Measurements from ENCODE around the gene C1QTNF5.

Gene C1QTNF5

DNA sequence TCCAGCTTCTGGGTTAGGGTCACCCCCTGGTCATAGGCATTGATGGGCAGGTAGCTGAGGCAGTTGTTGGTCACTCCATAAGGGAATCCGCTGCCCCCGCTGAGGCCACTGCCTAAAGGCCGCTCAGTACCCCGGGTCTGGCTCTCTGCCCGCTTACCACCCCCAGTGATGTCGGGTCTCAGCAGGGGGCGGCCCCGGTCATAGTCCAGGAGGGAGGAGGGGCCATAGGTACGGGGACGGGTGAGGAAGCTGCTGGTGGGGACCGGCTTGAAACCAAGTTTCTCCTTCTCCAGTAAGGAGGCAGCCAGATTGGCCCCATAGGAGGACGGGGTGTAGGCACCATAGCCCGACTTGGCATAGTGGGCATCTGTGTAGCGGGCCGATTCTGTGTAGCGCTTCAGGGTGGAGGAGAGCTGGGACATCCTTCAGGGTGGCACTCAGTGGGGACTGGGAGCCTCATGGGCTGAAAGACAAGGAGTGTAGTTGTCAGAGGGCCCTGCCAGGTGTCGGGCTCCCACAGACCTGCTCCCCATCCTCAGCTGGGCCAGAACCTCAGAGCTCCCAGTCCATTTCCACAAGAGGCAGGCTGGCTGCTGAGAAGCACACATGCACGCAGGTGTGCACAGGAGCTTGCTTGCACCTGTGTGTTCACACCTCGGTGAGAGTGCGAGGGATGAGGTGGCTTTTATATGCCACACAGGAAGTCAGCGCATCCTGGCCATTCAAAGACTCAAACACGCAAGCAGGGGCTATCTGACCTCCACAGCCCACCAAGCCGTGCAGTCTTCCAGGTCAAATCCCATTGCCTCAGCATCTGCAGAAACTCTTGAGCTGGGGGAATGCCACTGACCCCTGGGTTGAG, 32.6 kb upstream of the C1QTNF5 start:
- in situ Hi-C loops (cut with MboI; ENCODE audit: low sequenced_read_pairs): no loop called here

DNA sequence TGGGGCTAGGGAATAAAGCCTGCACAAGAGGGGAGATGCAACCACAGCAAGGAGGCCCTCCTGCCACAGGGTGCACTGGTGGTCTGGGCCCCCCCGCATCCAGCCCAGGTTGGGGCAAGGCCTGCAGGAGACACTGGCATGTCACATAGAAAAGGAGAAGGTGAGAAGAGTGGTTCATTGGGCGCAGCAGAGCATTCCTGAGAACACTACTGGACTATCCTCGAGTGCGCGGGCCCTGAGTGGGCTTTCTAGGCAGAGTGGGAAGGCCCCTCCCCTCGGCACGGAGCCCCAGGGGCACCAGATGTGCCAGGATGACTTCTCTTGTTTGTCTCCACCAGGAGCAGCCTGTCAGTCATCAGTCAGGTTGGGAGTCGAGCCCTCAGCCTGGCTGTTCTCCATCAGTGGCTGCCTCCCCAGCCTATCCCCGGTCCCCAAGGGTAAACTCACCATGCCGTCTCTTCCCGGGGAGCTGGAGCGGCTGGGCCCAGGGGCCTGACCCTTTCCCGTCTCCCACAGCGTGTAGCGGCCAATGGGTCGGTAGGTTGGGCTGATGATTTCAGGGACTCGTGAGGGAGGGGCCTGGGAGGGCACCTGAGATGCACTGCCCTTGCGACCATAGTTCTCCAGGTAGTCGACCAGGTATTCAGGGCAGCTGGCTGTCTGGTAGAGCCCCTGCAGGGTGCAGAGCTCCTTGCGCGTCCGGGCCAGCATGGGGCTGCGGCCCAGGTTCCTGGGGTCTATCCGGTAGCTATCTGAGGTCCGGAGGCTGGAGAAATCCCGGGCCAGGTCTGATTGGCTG, 31.8 kb upstream of the C1QTNF5 start:
- in situ Hi-C loops (cut with MboI; ENCODE audit: low sequenced_read_pairs): no loop called here

DNA sequence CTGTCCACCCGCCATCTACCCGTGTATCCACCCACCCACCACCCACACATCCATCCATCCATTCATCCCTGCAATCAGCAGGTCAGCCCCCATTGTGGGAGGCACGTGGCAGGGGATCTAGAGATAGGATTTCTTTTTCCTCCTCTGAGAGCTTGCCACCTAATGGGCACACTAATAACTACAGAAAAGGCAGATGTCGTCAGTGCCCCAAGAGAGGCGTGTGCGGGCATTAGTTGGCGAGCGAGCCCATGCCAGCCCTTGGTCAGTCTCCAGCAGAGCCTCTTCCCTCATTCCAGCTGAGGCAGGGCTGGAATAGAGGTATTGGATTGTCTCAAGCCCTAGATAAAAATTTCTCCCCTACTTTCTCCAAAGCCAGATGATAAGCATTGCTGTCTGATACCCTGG, 31.1 kb upstream of the C1QTNF5 start:
- in situ Hi-C loops (cut with MboI; ENCODE audit: low sequenced_read_pairs): no loop called here

DNA sequence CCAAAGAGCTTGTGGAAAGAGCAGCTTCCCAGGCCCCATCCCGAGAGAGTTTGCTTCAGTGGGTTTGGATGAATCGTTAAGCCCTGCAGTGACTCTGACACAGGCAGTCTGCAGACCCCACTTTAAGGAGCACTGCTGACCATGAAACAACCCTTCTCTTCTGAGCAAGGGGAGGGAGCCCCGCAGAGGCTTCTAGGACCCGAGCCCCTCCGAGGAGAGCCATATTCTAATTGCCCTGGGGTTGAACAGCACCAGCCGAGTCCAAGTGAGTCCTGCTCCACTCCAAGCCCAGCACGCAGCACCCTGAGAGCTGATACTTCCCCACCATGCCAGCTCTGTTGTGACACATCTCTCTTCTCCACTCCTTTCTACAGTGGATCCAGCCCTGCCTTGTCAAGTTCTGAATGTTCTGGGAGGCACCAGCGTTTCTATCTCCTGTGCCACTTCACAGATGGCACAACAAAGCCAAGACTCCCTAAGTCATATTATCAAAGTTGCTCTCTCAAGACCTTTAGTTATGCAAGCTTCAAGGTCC, 30.5 kb upstream of the C1QTNF5 start:
- in situ Hi-C loops (cut with MboI; ENCODE audit: low sequenced_read_pairs): no loop called here

DNA sequence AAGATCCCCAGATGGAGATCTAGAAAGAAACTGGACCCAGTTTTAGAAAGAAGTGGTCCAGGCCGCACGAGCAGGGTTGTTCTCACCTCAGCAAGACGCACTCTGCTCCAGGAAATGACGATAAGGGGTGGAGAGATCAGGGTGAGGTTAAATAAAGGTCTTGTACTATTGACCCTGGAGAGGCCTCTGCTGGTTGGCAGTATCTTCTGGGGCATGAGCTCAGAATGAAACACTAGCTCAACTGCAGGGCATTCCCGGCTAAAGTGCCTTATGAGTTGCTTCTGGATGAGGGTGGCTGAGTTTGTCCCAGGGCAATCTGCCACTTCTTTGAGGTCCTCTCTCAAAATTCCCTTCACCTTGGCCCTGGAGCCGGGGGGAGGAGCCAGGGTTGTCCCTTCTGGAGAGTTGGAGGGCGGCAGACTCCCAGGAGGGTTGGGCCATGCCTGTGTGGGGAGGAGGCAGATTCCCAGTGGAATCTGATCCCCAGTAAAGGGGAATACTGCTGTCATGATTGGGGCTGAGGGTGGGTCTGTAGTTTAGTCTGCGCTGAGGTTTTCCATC, 29.9 kb upstream of the C1QTNF5 start:
- in situ Hi-C loops (cut with MboI; ENCODE audit: low sequenced_read_pairs): no loop called here

DNA sequence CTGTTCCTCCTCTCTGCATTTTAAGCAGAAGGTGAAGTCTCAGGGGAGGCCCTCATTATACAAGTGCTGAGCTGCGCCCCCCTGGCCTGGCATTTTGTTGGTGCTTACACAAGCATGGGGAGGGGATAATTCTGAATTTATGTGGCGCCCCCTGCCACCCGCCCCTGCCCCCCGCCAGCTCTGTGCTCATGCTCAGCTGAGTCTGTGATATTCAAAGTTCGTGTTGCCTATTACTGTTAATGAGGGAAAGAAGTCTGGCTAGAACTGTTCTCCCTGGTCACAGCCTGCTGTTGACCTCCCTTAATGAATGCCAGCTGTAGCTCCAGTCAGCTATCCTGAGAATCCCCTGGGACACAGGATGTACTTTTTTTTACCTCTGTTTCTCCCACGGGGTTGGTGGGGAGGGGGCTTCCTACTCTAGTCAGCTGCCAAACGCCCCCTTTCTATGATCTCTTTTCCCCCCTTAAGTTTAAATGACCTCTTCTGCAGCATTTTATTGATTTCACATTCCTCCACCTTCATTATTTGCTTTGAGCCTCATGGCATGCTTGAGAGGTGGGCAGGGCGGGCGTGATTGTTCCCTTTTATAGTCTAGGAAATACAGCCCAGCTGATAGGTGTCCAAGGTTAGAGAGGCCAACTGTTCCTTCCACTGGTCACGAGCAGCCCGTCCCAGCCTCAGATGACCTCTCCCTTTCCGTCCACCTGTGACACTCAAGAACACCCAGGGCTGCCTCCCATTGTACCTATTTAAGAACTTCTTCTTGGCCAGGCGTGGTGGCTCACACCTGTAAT, 28.6 kb upstream of the C1QTNF5 start:
- in situ Hi-C loops (cut with MboI; ENCODE audit: low sequenced_read_pairs): no loop called here

DNA sequence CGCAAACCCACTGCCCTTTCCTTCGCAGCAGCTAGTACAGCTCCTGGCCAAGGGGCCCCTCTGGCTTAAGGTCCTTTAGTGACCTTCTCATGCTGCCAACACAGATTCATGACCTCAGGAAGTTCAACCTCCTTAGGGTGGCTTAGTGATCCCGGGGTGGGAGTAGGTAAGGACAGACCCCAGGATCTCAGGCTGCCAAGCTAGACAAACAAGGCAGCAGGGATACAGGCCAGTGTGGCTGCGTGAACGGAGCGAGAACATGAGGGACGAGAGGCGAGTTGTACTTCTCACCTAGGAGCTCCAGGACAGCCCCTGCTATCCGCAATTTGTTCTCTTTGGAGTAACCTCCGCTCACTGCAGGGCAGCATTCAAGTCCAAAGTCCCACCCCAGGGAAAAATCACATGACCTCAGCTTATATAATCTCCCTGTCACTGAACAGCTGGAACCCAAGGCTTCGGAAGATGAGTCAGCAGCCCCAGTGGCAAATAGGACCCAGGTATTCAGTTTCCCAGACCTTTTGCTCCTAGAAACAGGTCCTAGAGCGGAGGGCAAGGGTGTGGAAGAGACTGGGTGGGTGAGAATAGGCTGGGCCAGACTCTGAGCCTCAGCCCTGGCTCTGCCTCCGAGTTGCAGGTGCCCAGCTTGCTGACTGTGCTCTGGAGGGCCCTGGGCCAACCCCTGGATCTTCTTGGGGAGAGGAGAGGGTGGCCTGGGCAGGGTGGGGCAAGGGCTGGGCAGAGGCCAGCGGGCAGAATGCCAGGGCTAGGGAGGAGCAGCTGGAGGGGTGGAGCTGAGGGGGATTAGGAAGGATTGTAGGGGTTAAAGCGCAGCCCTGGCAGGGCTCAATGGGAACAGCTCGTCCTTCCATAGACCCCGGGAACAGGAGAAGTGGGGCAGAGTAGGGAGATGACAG, 27.7 kb upstream of the C1QTNF5 start:
- in situ Hi-C loops (cut with MboI; ENCODE audit: low sequenced_read_pairs): no loop called here

DNA sequence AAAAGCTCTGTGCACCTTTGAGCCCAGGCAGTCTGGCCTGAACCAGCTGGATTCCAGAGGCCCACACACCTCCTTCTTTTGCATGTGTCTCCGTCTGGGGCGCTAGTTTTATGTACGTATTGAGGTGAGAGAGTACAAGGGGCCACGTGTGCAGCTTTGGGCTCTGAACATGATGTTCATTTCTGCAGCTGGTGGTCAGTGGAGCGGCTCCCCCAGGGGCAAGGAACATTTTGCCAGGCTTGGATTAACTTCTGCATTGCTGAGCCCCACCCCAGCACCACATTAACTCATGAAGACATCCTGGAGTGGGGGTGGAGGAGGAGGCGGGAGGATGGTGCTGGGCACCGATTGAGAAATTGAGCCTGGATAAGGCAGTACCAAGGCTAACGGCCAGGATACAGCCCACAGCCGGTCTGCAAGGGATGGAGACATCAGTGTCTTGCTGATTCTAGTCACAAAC, 27.0 kb upstream of the C1QTNF5 start:
- in situ Hi-C loops (cut with MboI; ENCODE audit: low sequenced_read_pairs): no loop called here

DNA sequence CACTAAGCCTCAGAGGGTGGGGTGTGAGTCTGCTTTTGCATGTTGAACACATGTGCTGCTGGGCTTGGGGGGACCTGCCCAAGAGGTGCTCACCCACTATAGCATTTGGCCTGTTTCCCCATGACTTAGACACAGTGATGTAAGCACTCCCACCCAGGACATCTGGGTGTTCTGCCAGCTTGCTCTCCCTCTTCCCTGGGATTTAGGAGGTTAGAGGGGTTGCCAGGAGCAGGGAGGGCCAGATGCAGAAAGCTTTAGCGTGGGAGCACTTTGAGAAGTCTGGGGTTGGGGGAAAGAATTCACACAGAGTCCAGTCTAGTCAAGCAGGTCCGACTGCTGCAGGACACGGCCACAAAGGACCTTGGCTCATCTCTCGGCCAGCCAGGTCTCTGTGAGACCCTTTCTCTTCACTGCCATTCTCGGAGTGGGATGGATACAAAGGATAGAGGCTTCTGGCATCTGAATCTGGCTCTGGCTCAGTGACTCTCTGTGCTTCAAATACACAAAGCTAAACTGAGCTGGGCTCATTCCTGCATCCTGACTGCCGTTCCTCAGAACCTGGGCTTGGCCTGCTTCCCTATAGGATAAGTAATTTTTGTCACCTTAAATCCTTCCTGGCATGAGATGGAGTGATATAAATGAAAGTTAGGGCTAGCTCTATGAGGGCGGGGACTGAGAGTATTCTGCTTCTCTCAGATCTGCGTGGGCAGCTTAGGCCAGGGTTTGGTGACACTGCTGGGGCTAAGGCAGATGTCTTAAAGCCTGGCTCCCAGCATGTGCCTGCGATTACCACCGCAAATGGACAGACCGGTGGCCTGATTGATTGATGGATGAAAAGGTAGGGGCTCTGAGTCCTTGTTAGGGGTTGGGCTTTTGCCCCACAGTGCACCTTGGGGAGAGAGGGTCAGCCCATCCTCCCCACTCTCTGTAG, 26.3 kb upstream of the C1QTNF5 start:
- in situ Hi-C loops (cut with MboI; ENCODE audit: low sequenced_read_pairs): no loop called here

DNA sequence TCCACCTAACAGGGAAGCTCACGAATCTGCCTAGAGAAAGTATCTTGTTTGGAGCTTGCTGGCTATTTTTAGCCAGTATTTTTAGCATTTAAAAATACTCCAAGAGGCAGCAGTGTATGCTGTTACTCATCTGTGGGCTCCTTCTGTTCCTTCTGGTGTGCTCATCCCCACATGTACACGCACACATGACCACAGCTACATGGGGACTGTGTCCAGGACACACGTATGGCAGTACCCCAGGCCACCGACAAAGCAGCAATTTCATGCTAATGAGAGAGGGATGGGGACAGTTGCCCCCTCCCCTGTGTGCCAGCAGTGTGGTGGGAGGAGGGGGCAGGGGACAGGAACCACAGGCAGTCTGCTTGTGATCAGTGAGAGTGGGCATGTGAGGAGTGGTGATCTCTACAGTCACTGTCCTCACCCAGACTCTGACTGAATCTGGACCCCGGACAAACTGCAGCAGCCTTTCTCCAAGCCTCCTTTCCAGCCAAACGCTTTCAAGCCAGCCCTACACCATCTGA, 24.4 kb upstream of the C1QTNF5 start:
- in situ Hi-C loops (cut with MboI; ENCODE audit: low sequenced_read_pairs): no loop called here

DNA sequence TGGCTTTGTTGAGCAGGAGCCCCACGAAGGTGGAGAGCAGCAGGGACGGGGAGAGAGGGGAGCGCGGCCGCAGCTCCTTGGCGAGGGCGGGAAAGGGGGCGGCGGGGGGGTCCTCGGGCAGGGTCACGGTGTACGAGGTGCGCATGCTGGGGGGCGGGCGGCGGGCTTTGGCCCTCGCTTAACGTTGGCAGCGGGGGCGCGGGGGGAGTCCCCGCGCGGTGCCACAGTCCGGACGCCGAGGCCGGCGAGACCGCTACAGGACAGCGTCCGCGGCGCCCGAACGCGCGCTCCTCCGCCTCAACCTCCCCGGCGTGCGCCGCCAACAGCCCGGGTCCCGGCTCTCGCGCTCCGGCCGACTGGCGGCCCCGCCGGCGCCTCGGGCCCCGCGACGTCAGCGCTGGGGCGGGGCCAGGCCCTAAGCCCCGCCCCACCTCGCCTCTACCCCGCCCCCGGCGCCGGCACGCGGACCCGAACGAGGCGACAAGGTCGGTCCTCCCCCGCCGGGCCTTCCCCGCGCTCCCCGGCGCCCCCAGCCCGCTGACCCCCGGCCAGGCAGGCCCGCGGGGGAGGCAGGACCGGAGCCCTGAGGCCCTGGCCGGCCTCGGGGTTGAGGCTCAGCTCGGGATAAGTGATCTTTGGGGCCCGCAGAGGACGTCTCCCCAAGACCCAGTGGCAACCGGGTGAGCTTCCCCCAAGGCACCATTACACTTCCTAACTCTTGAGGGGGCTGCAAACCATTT, 23.3 kb upstream of the C1QTNF5 start:
- in situ Hi-C loops (cut with MboI; ENCODE audit: low sequenced_read_pairs): no loop called here

DNA sequence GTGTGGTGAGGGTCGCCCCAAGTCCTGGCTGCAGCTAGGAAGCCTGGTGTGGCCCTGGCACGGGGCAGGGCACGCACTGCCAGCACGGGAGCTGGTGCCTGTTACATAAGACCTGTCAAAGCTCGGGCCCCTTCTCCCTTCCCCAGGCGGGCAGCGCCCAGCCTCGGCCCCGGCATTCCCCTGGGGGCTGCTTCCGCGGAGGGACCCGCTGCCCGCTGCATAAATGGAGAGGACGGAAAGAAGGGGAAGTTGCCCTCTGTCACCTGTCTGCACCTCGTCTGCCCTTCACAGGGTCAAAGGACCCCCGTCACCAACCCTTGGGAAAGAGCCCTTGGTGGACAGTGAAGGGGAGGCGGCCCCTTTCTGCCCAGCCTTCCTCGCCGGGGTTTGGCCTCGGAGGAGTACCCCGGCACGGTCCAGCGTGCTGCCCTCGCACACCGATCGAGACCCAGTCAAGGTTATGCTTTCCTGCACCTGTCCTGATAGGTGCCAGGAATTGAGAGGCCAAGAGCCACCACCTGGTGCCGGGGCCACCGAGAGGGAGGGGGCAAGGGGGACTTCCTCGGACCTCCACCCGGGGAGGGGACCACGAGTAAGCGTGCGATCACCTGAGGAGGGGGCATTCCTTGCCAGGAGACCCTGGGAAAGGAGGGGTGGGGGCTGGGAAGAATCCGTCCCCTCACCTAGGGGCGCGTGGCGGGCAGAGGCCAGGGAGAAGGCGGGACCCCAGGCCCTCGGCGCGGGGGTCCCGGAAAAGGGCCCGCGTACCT, 22.6 kb upstream of the C1QTNF5 start:
- in situ Hi-C loops (cut with MboI; ENCODE audit: low sequenced_read_pairs): no loop called here

DNA sequence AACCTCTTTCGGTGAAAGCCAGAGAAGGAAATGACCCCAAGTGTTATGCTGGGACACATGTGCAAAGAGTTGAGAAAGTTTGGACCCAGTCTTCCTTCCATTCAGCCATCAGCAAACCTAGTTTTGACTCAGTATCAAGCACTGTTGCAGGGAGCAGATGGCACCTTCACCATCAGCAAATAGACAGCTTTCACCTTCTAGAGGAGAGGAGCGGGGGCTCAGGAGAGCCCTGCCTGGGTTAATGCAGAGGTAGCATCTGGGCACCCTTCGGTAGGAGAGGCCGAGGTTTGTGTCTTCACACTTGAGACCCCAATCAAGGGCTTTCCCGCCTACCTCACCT, 22.0 kb upstream of the C1QTNF5 start:
- in situ Hi-C loops (cut with MboI; ENCODE audit: low sequenced_read_pairs): no loop called here

DNA sequence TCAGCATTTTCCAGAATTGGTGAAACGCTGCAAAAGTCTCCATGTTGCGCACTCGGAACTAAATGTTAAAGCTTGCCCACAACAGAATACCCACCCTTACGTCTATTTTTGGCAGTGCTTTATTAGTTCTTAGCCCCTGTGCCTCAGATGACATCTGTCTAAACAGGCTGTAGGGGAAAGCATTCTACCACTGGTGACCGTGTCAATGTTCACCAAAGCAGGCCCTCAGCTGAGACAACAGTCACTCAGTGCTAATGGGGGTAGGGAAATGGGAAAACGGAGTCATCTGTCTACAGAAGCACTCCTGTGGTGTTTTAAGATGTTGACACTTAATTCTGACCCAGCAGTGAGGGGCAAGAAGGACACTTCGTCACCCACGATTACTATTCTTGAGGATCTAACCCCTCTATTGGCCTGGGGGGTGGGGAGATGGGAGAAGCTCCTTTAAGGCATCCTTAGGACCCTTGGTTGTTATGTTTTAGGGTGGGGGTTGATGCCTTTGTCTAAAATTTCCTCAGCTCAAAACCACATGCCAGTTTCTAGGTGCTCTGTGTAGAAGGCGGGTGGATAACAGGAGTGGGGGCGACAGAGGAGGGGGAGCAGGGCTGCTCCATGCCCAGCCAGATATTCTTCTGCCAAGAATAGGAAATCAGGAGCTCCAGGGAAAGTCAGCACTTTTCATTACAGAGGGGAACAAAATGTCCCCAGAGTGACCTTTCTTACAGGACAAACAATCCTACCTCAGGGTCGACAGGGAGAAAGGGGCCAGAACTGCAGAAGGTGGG, 21.4 kb upstream of the C1QTNF5 start:
- in situ Hi-C loops (cut with MboI; ENCODE audit: low sequenced_read_pairs): no loop called here

DNA sequence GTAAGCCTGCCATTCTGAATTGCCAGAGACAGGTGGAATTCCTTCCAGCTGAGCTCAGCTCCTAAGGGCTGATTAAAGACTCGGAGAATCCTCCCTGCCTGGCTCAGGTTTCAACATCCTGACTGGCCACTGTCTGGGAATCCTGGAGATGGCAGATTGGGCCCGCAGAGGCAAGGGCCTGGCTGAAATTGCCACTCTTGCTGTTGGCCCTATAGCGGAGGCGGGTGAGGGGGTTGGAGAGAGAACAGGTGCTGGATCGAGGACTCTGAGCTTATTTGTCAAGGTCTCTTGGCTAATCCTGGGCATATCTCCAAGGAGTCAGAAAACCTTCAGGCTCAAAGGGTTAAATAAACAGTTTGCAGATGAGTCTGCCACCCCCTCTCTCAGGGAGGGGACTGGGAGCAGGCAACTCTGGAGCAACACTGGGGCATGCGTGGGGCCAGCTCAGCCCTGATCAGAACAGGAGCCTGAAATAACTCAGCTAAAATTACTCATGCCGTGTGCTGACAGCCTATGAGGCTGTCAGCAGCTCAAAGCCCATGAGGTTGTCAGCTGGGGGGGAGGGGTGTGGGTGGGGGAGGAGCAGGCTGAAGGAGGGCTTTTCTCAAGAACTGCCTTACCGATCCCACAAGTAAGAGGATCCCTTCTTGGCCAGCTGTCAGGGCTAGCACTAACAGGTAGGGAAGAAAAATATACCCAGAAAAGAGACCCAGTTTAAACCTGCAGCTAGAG, 20.5 kb upstream of the C1QTNF5 start:
- in situ Hi-C loops (cut with MboI; ENCODE audit: low sequenced_read_pairs): no loop called here

All from HL-60/S4 (cell line).